Neutrophil (primary cell): ENCODE results near the gene ITGA1.

Source experiments
- H3K27ac ChIP-seq: fragments of 200-600 bp; sonication (generic); 2 replicates; pipeline ENCODE4 v1.5.1; 2016; ENCODE audit warnings: mild to moderate bottlenecking, moderate library complexity
- H3K27me3 ChIP-seq: fragments of 200-600 bp; sonication (generic); 2 replicates; pipeline ENCODE4 v1.6.0; 2016; ENCODE audit warnings: mild to moderate bottlenecking
- H3K36me3 ChIP-seq: fragments of 200-600 bp; sonication (generic); 2 replicates; pipeline ENCODE4 v1.5.1; 2017
- H3K4me1 ChIP-seq, 2 experiments: fragments of 200-600 bp in 1 of 2; sonication (generic) in 1 of 2; 1 replicate in 1 of 2; 2 replicates in 1 of 2; pipeline versions ENCODE4 v1.5.1 to v1.6.1; 2013 to 2016; ENCODE audit warnings: low read depth in 1 of 2, low read length in 1 of 2, mild to moderate bottlenecking in 1 of 2, moderate library complexity in 1 of 2; ENCODE audit not compliant: control insufficient read depth in 1 of 2, insufficient read depth in 1 of 2
- H3K4me3 ChIP-seq, 2 experiments: fragments of 200-600 bp in 1 of 2; sonication (generic) in 1 of 2; 1 replicate in 1 of 2; 2 replicates in 1 of 2; pipeline ENCODE4 v1.5.1; 2013 to 2016; ENCODE audit warnings: low read depth in 1 of 2, low read length in 1 of 2, mild to moderate bottlenecking in 1 of 2, moderate library complexity in 1 of 2
- H3K9me3 ChIP-seq: fragments of 200-600 bp; sonication (generic); 2 replicates; pipeline ENCODE4 v1.5.1; 2016
- CTCF ChIP-seq: fragments of 200-600 bp; sonication (generic); IDR thresholded peaks from 2 replicates; pipeline ENCODE4 v1.5.1; 2016; ENCODE audit warnings: antibody characterized with exemption

The ITGA1 gene

GRCh38 chr5:52788505-52788821 lies 747 bp downstream of the ITGA1 start:
- no peaks in the 10 kb centered on the region for H3K36me3 ChIP-seq
- peaks cover 25 to 28% of the 10 kb centered on the region in 2 experiments for H3K4me1 ChIP-seq
- peaks cover 19% of the 10 kb centered on the region for H3K27me3 ChIP-seq
- H3K27ac ChIP-seq = no peak overlapping the region
- no peak for TF ChIP-seq CTCF
- peak overlapping the region; percentile 83 to 86 for H3K4me3 ChIP-seq
- H3K9me3 ChIP-seq = no peaks in the 10 kb centered on the region

- TF ChIP-seq CTCF = no peak
Measured at GRCh38 chr5:52789378-52789777, 1.7 kb downstream of the ITGA1 start.

GRCh38 chr5:52789851-52790250 lies 2.1 kb downstream of the ITGA1 start:
- peaks cover 19% of the 10 kb centered on the region for H3K27me3 ChIP-seq
- TF ChIP-seq CTCF = no peak
- no peak overlapping the region for H3K27ac ChIP-seq
- no peaks in the 10 kb centered on the region for H3K36me3 ChIP-seq
- no peak overlapping the region for H3K4me3 ChIP-seq
- no peaks in the 10 kb centered on the region for H3K9me3 ChIP-seq
- H3K4me1 ChIP-seq = peaks cover 17 to 19% of the 10 kb centered on the region in 2 experiments

More at GRCh38 chr5:52789378-52789777, 1.7 kb downstream of the ITGA1 start:
- Histone ChIP-seq H3K27me3 (peaks cover 19% of the 10 kb centered on the region), H3K27ac (no peak overlapping the region), H3K9me3 (no peaks in the 10 kb centered on the region), H3K36me3 (no peaks in the 10 kb centered on the region), H3K4me3 (no peak overlapping the region), H3K4me1 (peaks cover 22 to 24% of the 10 kb centered on the region in 2 experiments)

GRCh38 chr5:52791366-52791765 lies 3.6 kb downstream of the ITGA1 start:
- Histone ChIP-seq H3K36me3 (no peaks in the 10 kb centered on the region), H3K4me3 (no peak overlapping the region)
- TF ChIP-seq CTCF = no peak

GRCh38 chr5:52794519-52794918 lies 6.8 kb downstream of the ITGA1 start:
- no peak overlapping the region for H3K4me3 ChIP-seq
- peaks cover 10 to 14% of the 10 kb centered on the region in 2 experiments for H3K4me1 ChIP-seq
- H3K27me3 ChIP-seq = peaks cover 4% of the 10 kb centered on the region
- no peak for TF ChIP-seq CTCF
- H3K36me3 ChIP-seq = no peaks in the 10 kb centered on the region
- no peaks in the 10 kb centered on the region for H3K9me3 ChIP-seq
- H3K27ac ChIP-seq = no peak overlapping the region

More at GRCh38 chr5:52791366-52791765, 3.6 kb downstream of the ITGA1 start:
- no peak overlapping the region for H3K27ac ChIP-seq
- peaks cover 19% of the 10 kb centered on the region for H3K27me3 ChIP-seq
- H3K9me3 ChIP-seq = no peaks in the 10 kb centered on the region
- peaks cover 16 to 19% of the 10 kb centered on the region in 2 experiments for H3K4me1 ChIP-seq

- Histone ChIP-seq H3K27me3 (no peaks in the 10 kb centered on the region), H3K4me3 (no peak overlapping the region), H3K27ac (no peak overlapping the region), H3K4me1 (peaks cover 21 to 29% of the 10 kb centered on the region in 2 experiments), H3K9me3 (no peaks in the 10 kb centered on the region), H3K36me3 (no peaks in the 10 kb centered on the region)
- TF ChIP-seq CTCF = no peak
Measured at GRCh38 chr5:52796031-52796430, 8.3 kb downstream of the ITGA1 start.
